HG03135 (cell line): ENCODE data around the gene SLC6A12.

Source experiments
- ATAC-seq: cut with Tn5 transposase; IDR thresholded peaks from one replicate; pipeline ENCODE4 v1.9.1; 2021; ENCODE audit warnings: mild to moderate bottlenecking, moderate library complexity; ENCODE audit not compliant: unreplicated experiment

SLC6A12 gene

DNA sequence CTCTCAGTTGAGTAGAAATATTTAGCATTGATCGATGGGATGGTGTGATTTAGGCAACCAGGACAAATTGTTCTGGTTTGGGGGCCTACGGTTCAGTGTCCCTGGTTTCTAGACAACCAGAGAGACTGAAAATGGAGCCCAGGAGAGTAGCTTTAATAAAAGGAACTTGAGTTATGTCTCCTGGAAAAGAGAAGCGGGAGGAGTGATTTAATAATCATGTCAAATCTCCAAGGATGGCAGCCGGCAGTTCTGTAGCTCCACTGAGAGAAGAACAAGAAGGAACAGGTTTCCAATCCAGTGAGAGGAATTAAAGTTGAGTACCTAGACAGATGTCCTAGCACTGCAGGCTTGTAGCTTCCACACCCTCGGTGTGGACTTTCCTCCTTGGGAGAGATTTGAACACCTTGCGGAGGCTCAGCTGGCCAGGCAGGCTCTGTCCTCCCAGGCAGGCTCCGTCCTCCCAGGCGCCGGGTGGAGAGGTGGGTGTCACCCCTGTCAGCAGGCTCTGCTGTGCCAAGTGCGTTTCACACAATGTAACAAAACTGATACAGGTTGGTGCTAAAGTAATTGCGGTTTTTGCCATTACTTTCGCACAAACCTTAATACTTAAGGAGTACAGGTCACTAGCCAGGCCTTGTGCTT, 45.9 kb downstream of the SLC6A12 start:
- ATAC-seq, result no peak

DNA sequence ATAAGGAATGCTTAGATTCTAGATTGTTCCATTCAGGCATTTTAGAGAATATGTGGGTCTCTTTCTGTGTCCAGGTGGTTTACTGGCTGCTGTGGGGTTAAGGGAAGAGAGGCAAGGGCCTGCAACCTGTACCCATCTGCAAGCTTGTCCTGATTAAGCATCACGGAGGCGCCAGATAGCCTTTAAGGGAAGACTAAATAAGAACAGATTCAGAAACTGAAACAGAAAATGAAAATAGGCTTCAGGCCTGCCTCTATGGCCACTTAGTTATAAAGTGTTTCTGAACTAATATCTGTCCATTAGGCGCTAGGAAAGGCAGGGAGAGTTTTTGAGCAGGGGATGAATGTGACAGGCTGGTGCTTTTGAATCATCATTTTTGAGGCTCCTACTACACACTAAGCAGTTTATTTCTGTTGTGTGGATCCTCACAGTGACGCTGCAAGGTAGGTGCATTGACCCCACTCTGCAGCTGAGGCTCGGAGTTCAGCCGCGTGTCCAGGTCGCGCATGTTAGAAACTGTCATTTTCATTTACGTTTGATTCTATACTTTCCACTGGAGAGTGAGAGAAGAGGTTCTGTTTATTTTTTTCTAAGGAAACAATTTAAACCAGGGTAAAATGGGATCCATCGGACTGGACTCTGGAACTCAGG, 47.4 kb downstream of the SLC6A12 start:
- no peak for ATAC-seq

DNA sequence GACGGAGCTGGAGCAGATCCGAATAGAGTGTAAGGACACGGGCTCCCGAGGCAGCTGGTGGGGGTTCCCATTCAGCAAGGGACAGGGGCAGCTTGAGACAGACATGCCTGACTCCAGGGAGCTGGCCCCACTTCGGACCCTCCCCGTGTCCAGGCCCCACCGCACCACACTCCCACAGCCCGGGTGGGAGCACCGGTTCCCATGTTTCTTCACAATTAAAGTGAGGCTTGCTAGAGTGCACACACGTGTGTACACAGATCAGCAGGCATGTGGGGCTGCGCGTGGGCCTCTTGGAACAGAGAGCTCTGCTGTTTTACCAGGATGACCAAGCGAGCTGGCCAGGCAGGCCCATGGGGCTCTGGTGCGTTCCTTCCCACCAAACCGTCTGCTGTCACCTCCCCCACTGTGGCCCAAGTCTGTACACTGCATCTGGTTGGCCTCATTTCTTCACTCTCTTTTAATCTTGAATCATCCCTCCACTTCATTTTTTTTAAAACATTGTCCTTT, 48.0 kb downstream of the SLC6A12 start:
- no peak for ATAC-seq

DNA sequence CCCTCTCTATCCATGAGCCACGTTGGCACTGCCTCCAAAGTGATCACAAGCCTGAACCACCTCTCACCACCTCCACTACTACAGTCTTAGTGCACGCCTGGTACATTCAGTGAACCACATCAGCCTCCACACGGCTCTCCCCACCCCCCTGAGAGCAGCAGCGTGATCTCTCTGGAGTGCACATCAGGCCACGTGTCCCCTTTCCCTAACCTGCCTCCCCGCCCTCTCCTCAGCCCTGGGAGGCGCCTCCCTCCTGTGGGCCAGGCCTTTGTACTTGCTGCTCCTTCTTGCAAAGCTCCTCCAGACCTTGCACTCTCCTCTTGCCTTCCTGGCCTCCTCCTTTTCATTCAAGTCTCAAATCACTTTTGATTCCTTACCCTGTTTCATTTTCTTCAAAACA, 49.8 kb downstream of the SLC6A12 start:
- no peak for ATAC-seq

DNA sequence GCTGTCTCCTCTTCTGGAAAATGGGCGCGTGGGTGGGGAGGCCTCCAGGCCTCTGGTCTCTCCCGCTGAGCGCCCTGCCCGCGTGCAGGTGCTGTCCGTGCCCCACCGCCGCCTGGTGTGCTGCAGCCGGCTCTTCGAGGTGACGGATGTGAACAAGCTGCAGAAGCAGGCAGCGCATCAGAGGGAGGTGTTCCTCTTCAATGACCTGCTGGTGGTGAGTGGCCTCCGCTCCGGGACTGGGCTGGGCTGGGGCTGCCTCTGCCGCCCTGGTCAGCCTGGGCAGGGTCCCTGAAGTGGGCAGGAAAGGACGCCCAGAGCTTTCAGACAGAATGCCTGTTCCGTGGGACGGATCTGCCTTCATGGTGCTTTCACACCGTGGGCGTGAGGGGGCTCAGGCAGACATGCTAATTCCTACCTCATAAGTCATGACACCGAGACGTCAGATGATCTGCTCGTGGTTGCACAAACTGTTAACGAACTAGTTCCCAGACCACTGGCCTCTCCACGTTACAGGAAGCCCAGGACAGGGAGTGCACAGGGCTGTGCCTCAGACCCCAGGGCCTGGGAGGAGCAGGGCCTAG, 50.5 kb downstream of the SLC6A12 start:
- ATAC-seq, result no peak

DNA sequence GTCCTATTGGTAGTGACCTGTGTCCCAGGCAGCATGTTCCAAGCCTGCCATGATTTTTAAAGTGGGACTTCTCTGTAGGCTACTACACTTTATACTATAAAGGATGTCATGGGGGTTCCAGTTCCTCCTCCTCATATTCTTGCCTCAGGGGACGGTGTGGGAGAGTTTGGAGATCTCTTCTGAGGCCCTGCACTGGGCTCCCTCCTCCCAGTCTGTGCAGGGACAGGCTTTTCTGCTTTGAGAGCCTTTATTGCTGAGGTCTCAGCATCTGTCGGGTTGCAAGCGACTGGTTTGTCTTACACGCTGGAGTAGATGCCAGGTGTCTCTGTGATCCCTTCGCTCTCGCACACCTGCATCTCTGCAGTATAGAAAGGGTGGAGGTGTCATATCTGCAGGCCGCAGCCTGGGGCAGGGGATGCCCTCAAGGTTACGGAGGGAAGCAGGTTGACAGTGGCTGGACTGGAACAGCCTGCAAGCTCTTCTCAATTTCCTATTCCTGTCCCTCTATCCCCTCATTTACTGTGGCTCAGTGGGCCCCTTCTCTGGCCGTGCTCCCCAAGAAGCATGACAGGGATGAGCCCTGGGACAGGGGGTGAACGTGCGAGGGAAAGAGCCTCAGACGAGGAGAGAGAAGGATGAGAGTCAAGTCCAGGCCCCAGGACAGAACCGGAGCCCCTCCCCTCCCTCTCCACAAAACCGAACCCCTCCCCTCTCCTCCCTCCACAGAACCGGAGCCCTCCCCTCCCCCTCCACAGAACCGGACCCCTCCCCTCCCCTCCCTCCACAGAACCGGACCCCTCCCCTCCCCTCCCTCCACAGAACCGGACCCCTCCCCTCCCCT, 51.3 kb downstream of the SLC6A12 start:
- ATAC-seq, result no peak

DNA sequence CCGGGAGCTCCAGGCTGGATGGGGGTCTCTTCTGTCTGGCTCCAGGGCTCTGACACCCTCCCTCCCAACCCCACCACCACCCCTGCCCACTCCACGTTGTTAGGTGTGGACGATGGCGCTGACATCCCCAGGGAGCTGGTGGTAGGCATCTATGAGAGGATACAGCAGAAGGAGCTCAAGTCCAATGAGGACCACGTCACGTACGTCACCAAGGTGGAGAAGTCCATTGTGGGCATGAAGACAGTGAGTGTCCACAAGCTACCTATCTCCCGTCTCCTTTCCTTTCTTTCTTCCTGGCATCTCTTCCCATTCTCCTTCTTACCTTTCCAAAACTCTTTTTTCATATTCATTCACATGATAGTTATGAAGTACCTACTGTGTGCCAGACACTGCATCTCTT, 52.1 kb downstream of the SLC6A12 start:
- no peak for ATAC-seq

DNA sequence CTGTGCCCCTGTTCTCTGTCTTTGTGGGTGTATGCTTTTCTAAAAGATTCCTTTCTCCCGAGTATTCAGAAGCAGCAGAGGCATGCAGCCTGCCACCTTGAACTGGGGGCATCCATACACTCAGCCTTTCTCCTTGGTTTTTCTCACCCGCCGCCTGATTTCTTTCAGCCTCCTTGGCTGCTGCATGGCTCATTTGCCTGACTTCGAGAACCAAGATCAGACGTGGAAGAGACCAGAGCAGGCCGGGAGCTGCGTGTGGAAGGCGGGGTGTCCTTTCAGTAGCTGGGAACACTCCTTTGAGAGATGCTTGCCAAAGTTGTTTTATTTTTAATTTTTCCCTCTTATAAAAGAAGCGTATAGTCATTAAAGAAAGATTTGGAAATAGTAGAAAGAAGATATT, 53.1 kb downstream of the SLC6A12 start:
- no peak for ATAC-seq

DNA sequence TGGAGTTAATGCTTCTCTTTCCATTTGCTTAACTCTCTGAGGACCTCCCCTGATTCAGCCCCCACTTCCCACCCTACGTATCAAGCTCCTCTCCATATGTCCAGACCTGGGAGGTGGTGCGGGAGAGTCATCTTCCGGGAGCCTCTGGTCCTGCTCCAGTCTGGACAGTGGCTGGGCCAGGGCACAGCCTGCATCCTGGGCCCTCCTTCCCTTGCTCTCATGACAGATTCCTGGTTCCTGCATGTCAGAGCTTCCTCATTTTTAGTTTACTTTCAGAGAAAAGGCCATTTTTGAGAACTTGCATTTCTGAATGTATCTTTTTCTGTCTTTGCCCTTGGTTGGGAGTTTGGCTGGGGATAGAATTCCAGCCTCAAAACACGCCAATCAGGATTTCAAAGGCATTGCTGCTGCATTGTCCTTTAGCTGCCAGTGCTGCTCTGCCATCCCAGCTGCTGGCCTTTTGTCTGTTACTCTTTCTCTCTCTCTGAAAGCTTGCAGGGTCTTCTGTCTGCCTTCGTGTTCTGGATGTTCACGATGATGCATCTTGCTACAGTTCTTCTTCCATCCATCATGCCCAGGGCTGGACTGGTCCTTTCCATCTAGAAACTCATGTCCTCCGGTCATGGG, 54.7 kb downstream of the SLC6A12 start:
- no peak for ATAC-seq

DNA sequence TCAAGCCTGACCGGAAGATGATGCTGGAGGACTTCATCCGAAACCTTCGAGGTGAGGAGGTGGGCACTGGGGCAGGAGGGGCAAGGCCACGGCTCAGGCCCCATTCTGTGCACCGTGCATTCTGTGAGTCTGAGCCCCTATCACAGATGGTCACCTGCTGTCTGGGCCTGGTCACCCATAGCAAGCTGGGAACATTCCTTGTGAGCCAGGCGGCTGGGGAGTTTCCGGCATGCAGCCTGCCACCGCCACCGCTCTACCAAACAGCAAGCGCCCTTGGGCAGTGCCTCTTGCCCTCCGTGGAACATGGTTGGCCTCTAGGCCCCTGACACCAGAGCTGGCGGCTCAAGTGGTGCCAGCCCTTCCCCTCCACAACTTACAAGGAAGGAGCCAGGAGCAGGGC, 56.3 kb downstream of the SLC6A12 start:
- ATAC-seq, result no peak

DNA sequence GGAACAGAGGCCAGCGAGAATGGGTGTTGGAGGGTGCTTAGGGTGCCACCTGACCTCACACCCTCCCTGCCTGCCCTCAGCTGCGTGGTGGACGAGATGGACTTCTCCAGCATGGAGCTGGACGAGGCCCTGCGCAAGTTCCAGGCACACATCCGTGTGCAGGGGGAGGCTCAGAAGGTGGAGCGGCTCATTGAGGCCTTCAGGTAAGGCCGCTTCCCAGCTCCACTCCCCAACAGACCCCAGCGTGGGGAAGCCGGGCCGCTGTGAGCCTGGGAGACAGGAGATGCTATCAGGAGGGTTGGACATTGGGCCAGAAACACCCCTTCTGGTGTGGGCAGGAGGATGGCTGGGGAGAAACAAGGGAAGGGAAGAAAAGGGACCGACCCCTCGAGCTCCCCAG, 57.0 kb downstream of the SLC6A12 start:
- ATAC-seq, result no peak

DNA sequence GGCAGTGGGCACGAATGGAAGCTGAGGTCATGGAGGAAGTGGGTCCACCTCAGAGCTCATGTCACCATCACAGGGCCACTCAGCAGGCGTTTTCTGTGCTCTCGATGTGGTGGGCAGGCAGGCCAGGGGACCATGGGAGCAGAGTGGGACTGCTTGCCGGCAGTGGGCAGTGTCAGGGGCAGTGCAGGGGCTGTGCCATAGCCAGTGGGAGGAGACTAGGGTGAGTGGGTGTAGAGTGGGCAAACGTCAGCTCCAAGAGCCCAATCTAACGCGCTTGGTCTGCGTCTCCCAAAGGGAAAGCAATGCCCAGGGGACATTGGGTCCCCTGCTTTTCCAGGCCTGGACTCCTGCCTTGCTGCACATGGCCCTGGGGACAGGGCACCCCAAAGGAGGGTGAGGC, 58.3 kb downstream of the SLC6A12 start:
- ATAC-seq, result no peak

DNA sequence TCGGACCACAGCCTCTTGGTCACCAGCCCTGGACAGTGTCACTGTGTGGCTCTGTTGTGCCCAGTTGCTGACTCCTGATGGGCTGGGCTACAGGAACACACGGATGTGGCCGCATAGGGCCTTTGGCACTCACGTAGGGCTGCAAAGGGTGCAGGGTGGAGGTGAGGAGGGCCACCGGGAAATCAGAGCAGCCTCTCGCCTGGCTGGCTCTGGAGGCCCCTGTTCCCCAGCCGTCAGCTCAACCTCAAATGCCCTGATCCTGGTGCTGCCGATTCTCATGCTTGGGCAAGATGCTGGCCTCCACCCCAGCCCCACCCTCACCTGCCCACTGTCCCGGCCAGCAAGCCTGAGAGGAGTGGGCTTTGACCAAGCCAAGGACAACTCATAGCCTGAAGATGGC, 59.0 kb downstream of the SLC6A12 start:
- no peak for ATAC-seq

DNA sequence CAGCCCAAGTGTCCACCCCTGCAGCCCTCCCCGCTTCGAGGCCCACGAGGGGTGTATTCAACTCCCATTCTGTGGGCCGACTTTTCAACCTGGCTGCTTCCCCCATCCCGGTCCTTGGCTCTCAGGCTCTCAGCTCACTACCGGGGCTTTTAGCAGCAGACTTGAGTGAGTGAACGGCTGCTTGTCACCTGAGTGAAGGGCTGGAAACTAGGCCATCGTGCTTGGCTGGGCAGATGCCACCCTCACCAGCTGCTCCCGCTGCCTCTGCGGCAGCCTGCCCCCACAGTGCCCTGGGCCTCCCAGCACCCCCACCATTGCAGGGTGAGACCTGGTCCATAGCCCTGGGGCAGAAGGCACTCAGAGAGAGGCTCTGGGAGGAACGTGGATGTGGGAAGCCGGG, 59.9 kb downstream of the SLC6A12 start:
- ATAC-seq, result no peak

DNA sequence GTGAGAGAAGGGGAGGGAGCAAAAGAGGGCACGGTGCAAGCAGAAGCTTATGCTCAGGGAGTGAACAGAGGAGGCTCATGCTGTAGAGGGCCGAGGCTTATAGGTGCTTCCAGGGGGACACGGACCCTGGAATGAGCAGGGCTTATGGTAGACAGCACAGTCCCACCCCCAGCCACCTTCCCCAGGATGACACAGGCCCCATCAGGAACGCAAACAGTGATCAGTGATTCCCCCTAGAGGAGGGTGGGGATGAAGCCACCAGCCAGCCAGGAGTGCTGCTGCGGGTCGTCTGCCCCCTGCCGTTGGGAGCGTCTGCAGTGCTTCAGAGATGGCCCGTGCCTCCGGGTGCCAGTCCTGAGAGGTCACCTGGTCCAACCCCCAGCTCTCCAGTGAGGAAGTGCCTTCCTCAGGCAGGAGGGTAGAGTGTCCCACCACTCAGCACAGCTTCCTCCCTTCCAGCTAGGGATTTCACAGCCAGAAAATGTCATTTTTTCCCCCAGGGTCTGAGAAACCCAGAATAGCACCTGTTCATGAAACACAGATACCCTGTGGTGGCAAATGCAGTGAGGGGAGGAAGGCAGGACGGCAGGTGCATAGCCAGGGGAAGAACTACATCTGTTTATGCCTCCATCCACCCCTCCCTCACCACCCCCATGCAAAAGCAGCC, 60.7 kb downstream of the SLC6A12 start:
- no peak for ATAC-seq

DNA sequence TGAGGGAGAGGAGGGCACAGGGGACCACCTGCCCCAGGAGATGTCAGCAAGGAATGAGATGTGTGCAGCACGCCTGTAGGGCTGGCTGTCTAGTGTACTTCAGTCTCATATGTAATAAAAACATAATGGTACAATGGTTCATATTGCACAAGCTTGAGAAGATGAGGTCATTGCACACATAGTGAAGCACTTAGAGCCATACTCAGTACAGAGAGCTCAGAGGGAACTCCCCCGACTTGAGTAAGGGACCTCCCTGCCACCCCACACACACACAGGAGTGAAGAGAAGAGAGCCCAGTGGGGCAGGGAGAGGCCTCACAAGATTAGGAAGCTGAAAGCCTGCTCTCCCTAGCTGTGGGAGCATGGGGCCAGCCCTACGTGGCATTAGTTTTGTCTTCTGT, 61.5 kb downstream of the SLC6A12 start:
- ATAC-seq, result no peak

DNA sequence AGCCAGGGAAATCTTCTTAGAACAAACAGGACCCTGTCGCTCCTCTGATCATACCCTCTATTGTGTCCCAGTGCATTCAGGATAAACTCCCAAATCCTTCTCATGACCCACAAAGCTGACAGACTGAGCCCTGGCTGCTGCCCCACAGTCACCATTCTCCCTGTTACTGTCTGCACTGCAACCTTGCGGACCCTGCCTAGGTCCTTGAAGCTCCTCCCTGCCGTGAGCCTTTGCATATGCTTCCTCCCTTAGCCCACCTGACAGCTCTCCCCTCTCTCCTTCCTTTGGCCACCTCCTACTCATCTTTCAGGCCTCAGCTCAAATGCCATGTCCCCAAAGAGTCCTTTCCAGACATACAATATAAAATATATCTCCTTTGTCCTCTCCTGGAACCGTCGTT, 62.4 kb downstream of the SLC6A12 start:
- ATAC-seq, result no peak

DNA sequence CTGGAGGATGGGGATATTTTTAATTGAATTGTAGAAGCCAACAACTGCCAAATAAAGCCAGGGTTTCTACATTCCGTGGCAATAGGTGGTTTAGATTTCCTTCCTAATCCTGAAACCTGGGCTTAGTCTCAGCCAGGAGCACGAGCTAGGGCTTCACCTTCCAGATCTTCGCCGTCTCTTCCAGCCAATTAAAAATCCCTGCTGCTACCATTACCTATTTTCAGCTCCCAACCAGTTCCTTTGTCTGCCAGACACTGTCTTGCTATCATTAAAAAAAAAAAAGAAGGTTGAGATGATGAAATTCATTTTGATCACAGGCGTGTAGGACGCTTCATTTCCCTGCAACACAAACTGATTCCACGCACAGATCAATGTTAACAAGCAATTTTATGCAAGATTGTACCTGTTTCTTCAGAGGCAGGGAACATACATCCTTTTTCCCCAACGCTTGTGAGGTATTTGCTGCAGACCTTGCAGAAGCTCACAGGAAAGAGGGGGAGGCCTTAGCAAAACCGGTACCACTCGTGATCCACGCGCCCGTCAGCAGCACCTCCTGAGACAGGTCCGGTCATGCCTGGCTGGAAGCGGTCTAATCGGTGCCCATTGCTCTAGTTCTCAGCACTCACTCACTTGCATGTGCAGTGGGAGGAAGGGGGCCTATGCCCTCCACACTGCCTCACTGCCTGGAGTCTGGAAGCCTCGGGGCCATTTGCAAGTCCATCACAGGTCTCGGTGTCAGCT, 65.1 kb downstream of the SLC6A12 start:
- ATAC-seq, result no peak

DNA sequence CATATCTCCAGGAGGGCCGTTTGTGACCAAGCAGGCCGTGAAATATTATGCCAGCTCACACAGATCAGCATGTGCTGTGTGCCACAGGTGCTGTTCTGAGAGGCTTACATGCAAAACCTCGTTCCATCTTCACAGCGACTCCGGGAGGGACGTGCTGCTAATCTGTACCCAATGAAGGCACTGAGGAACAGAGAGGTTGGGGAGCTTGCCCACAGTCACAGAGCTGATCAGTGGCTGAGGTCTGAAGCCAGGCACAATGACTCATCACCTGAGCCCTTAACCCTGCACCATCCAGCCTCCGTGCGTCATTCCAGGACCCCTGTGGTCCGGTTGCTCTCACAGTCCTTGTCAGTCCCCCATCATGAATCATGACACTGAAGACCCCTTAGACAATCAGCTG, 66.7 kb downstream of the SLC6A12 start:
- no peak for ATAC-seq
